GM19023 (cell line): ENCODE measurements around the gene C5orf34.
"Not testable (repeated sequence)": the region's sequence is repeated elsewhere in the genome, so short reads cannot be mapped to it uniquely, and the experiment has no call there.

Experiments
- ATAC-seq: cut with Tn5 transposase; IDR thresholded peaks from one replicate; pipeline ENCODE4 v1.9.1; 2021; ENCODE audit warnings: mild to moderate bottlenecking, moderate library complexity; ENCODE audit not compliant: unreplicated experiment

C5orf34 gene

GRCh38 chr5:43514816-43515677, at the start of gene C5orf34:
Gene C5orf34 (minus strand): TSS chr5:43515148. CDS start chr5:43509339, 5,809 bp downstream.
- ATAC-seq, result peak; percentile 99

- ATAC-seq, result no peak
These were observed 49.4 kb upstream of the C5orf34 start for GRCh38 chr5:43564289-43564850.

DNA sequence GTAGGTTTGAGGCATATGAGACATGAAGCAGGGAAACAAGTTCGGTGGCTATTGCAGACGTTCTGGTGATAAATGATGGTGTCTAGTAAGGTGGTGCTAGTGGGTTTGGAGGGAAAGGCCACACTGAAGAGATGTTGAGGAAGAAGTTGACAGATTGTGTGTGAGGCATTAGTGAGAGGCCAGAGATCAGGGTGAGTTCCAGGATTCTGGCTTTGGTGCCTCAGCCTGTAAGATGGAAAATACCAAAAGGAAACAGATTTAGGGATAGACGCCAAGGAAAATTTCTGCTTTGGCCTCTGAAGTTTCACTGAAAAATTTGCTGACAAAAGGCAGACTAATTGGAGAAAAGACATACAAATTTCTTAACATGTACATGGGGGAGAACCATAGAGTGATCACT, 48.4 kb upstream of the C5orf34 start:
- no peak for ATAC-seq

DNA sequence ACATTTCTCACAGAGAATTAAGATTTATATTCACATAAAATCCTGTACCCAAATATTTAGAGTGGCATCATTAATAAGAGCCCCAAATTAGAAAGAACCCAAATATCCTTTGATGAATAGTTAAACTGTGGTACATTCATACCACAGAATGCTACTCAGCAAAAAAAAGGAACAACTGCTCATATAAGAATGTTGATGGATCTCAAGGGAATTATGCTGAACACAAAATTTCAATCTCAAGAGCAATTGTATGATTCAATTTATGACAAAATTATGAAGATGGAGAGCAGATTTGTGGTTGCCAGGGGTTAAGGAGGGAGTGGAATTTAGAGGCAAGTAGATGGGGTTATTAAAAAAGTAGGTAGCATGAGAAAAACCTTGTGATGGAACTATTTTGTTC, 46.4 kb upstream of the C5orf34 start:
- ATAC-seq, result no peak

DNA sequence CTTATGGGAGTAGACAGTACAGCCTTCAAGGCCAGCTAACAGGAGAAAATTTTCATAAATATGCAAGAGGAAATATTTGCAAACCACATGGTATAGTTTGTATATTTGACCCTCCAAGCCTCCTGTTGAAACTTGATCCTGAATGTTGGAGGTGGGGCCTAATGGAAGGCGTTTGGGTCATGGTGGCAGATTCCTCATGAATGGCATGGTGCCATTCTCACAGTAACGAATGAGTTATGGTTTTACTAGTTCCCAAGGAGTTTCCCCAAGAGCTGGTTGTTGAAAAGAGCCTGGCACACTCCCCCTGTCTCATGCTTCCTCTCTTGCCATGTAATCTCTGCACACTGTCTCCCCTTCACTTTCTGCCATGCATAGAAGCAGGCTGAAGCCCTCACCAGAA, 45.2 kb upstream of the C5orf34 start:
- no peak for ATAC-seq

DNA sequence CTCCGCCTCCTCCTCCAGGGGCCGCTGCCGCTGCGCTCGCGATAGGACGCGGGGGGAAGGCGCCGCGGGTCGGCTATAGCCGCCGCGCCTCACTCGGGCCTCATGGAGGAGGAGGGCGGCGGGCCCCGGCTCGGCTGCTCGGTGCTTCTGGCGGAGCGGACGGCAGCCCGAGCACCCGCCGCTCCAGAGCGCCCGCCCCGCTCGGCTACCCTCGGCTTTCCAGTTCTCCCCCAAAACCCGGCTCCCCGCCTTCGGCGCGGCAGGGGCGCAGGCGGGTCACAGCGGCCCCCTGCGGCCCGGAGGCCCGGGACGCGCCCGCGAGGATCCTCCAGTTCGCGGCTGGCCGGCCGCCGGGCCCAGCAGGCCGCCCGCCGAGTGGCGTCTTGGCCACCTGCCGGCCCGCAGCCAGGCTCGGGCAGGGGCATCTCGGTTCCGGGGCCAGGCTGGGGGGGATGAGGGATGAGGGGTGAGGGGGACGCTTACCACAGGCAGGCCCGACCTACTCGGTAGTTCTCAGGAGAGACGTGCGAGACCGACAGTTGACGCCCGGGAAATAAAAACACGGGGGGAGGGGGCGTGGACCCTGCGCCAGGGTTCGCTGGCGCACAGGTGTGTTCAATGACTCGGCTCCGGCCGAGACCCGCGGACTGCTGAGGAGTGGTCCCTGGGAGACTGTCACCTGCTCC, 42.1 kb upstream of the C5orf34 start, which contains the start of gene PAIP1:
Gene PAIP1 (minus strand): TSS at position 221 of the 686 bp plus-strand sequence. CDS start 231 bp downstream, outside the sequence.
- peak; percentile 70 for ATAC-seq

- peak; percentile 95 for ATAC-seq
These were observed 41.6 kb upstream of the C5orf34 start for GRCh38 chr5:43556607-43556856.

DNA sequence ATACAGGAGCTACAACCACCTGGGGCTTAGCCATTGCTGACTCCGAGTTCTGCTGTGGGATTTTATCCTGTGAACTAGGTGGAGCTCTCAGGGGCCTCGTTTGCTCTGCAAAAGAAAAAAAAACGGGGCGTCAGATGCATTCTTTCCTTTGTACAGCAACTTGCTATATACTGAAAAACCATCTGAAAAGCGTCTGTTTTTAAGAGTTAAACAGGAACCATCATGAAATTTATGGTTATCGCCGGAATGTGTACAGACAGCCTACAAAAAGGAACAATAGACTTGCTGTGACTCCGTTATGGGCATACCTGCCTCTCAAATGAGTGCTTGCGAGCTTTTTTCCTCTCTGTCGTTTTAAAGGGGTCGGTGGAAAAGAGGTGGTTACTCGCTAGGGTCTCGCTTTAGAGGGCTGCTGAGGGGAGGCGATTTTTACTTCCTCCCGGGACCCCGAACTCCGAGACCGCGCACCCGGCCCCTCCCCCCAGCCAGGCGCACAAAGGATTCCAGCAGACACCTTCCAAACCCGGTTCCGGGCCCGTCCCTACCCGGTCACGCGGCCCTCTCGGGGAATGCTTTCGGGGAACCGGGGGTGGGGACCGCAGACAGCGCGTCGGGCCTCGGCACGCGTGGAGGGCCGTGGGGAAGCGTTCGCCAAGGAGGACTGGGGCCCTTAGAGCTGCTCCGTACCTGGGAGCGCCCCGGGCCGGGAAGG, 41.1 kb upstream of the C5orf34 start:
- no peak for ATAC-seq

- ATAC-seq, result no peak
These were observed 39.5 kb upstream of the C5orf34 start for GRCh38 chr5:43554497-43554896.

GRCh38 chr5:43553381-43553780, 38.4 kb upstream of the C5orf34 start:
- no peak for ATAC-seq

- ATAC-seq, result no peak
These were observed 36.8 kb upstream of the C5orf34 start for GRCh38 chr5:43551731-43552130.

DNA sequence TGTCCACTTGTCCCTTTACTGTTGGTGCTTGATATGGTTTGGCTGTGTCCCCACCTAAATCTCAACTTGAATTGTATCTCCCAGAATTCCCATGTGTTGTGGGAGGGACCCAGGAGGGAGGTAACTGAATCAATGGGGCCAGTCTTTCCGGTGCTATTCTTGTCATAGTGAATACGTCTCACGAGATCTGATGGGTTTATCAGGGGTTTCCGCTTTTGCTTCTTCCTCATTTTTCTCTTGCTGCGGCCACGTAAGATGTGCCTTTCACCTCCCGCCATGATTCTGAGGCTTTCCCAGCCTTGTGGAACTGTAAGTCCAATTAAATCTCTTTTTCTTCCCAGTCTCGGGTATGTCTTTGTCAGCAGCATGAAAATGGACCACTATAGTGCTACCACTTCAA, 34.3 kb upstream of the C5orf34 start:
- not testable (repeated sequence) for ATAC-seq

DNA sequence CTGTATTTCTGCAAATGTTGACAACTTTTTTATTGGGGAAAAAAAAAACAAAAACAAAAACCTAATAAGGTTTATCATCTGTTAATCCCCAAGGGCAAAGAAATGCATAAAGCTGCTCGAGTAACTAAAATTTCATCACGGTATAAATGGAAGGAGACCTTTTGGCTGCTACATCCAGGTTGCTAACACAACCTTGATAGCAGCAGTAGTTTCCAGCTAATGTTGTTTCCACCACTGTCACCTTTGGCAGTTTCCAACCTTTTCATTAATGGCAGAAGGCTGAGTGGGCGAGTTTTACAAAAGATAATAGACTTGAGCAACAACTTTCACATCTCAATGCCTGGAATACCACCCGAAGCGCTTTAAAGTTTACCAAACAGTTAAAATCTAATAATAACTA, 33.4 kb upstream of the C5orf34 start:
- ATAC-seq, result no peak

- no peak for ATAC-seq
These were observed 32.6 kb upstream of the C5orf34 start for GRCh38 chr5:43547532-43547931.

- ATAC-seq, result no peak
These were observed 28.5 kb upstream of the C5orf34 start for GRCh38 chr5:43543434-43543833.

DNA sequence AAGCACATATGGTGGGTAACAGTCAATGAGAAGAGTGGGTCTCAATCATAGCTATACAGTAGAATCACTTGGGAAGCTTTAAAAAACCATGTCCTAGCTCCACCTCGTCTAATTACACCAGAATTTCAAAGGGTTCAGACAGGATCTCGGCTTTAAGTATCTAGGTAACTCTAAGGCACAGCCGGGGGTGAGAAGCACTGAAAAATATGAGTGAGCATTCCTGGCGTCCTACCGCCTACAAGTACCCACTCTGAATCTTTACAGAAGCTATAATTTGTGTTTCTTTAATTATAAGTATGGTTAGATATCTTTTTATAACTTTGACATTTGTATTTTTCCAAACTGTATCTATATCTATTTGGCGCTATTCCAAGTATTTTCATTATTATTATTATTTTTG, 25.8 kb upstream of the C5orf34 start:
- no peak for ATAC-seq

DNA sequence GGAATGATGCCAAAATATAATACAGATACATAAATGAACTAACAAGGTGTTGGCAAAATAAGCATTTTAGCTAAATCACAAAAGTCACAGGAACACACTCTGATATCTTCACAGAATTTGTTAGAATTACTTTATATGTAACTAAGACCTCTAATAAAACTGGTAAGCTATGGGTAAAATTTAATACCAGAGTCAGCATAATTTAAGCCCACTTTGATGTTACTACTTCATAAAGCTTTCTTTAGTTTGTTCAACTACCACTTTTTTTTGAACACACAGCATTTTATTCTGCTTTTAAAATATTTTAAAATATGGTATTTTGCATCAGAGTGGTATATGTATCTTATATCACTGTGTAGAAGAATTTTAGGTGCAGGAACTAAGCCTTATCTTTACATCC, 22.0 kb upstream of the C5orf34 start:
- ATAC-seq, result no peak

- no peak for ATAC-seq
These were observed 18.7 kb upstream of the C5orf34 start for GRCh38 chr5:43533646-43534045.

GRCh38 chr5:43530648-43531047, 15.7 kb upstream of the C5orf34 start:
- ATAC-seq, result no peak

- no peak for ATAC-seq
These were observed 8.7 kb upstream of the C5orf34 start for GRCh38 chr5:43523662-43524072.

GRCh38 chr5:43520615-43521014, 5.7 kb upstream of the C5orf34 start:
- no peak for ATAC-seq
